ENCODE results near the gene ADGRD1. TPM values are rescaled to one million over a fixed set of nuclear protein-coding genes. Genes with fewer than 3 reads are reported as not detected.
A peak's percentile ranks its signal among the peaks of the same experiment; 100 is the strongest.

ADGRD1 gene
- polyA plus RNA-seq, 1 experiment, result 68.5 TPM

- TF ChIP-seq CTCF (IDR thresholded peaks at IDR 0.05; ENCODE audit: insufficient read depth, low read depth, low read length), result no peak
- ChIA-PET POLR2A (no interaction called here), CTCF (interaction anchor here (2.2 to 5.7 kb wide), 6 partner anchors 11 to 727 kb away, joined by 5 to 96 read pairs (median 34); no protein-coding TSS in a partner anchor)
- H3K4me3 ChIP-seq (ENCODE audit: low read depth, low read length), result no peak overlapping the region
- peaks cover 6% of the 10 kb centered on the region for H3K36me3 ChIP-seq (ENCODE audit: control insufficient read depth, insufficient read depth, low read length)
- H3K27me3 ChIP-seq (ENCODE audit: control insufficient read depth, insufficient read depth, low read length), result no peaks in the 10 kb centered on the region
- DNase-seq (ENCODE audit: low read depth), result no peak
Measured at GRCh38 chr12:131102493-131102931, 148.8 kb downstream of the ADGRD1 start.

GRCh38 chr12:131102991-131103668 is 149.4 kb downstream of the ADGRD1 start:
- ChIA-PET CTCF (interaction anchor here (1.0 to 5.7 kb wide), 8 partner anchors 9 to 727 kb away, joined by 3 to 96 read pairs (median 32); no protein-coding TSS in a partner anchor), POLR2A (no interaction called here)
- Histone ChIP-seq H3K36me3 (ENCODE audit: control insufficient read depth, insufficient read depth, low read length) (peaks cover 6% of the 10 kb centered on the region), H3K4me3 (ENCODE audit: low read depth, low read length) (no peak overlapping the region), H3K27me3 (ENCODE audit: control insufficient read depth, insufficient read depth, low read length) (no peaks in the 10 kb centered on the region)
- no peak for DNase-seq (ENCODE audit: low read depth)
- no peak for TF ChIP-seq CTCF (IDR thresholded peaks at IDR 0.05; ENCODE audit: insufficient read depth, low read depth, low read length)

GRCh38 chr12:131103669-131104462 is 150.2 kb downstream of the ADGRD1 start:
- ChIA-PET CTCF (interaction anchor here (0.6 to 5.7 kb wide), 20 partner anchors 10 to 899 kb away, joined by 3 to 96 read pairs (median 4); no protein-coding TSS in a partner anchor), POLR2A (no interaction called here)
- no peak overlapping the region for H3K4me3 ChIP-seq (ENCODE audit: low read depth, low read length)
- no peak for DNase-seq (ENCODE audit: low read depth)
- H3K36me3 ChIP-seq (ENCODE audit: control insufficient read depth, insufficient read depth, low read length), result peaks cover 6% of the 10 kb centered on the region
- no peak for TF ChIP-seq CTCF (IDR thresholded peaks at IDR 0.05; ENCODE audit: insufficient read depth, low read depth, low read length)
- H3K27me3 ChIP-seq (ENCODE audit: control insufficient read depth, insufficient read depth, low read length), result no peaks in the 10 kb centered on the region

- DNase-seq (ENCODE audit: low read depth), result no peak
- Histone ChIP-seq H3K36me3 (ENCODE audit: control insufficient read depth, insufficient read depth, low read length) (peaks cover 6% of the 10 kb centered on the region), H3K4me3 (ENCODE audit: low read depth, low read length) (no peak overlapping the region), H3K27me3 (ENCODE audit: control insufficient read depth, insufficient read depth, low read length) (no peaks in the 10 kb centered on the region)
- ChIA-PET CTCF (interaction anchor here (0.5 to 5.7 kb wide), 25 partner anchors 9 to 898 kb away, joined by 3 to 96 read pairs (median 4); no protein-coding TSS in a partner anchor), POLR2A (no interaction called here)
- TF ChIP-seq CTCF (IDR thresholded peaks at IDR 0.05; ENCODE audit: insufficient read depth, low read depth, low read length), result peak; percentile 96
Measured at GRCh38 chr12:131104463-131105350, 151.0 kb downstream of the ADGRD1 start.
